ENCODE data around the gene CEMIP. TPM values are rescaled to one million over a fixed set of nuclear protein-coding genes. Genes with fewer than 3 reads are reported as not detected.
"Not testable (repeated sequence)": the region's sequence is repeated elsewhere in the genome, so short reads cannot be mapped to it uniquely, and the experiment has no call there.

The CEMIP gene
- total RNA-seq, 1 donor from 2014 or later = 3.7 TPM

DNA sequence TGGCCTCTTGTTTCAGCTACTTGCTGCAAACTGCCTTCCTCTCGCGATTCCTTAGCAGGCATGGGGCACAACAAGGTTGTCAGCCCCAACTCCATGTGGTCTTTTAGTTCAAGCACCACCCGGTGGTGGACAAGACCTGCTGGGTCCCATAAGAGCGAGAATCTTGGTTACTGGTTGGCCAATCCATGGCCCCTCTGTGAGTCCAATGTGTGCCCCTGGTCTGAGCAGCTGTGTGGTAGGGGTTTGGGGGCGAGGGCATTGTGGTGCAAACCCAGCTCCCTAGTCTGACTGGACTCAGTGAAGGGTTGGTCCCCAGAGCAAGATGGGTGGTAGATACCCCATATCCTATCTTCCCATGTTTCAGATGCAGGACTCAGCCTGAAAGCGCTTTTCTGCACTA is 161.7 kb downstream of the CEMIP start:
- FAIRE-seq (no peak), DNase-seq (ENCODE audit: low spot score in 2 of 2) (no peak)

DNA sequence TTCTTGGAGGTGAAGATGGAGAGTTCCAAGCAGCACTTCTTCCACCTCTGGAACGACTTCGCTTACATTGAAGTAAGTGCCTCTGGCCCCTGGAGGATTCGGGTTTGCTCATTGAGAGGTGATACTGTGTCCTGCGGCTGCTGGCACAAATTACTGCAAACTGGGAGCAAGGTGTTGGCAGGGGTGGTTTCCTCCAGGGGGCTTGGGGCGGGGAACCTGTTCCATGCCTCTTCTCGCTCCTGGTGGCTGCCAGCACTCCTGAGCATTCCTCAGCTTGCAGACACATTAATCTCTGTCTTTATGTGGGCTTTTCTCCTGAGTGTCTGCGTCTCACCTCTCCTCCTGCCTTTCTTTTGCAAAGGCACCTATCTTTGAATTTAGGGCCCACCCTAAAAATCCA is 163.1 kb downstream of the CEMIP start:
- DNase-seq (ENCODE audit: low spot score in 2 of 2) (no peak), FAIRE-seq (no peak)

- DNase-seq (ENCODE audit: low spot score in 2 of 2) (peak in 1 of 2 donors; percentile 31), FAIRE-seq (no peak)
Observed at GRCh38 chr15:80942746-80943565, 163.8 kb downstream of the CEMIP start.

GRCh38 chr15:80944818-80945217 is 165.6 kb downstream of the CEMIP start:
- FAIRE-seq (no peak), DNase-seq (ENCODE audit: low spot score in 2 of 2) (no peak)

GRCh38 chr15:80945605-80946004 is 166.4 kb downstream of the CEMIP start:
- DNase-seq (ENCODE audit: low spot score in 2 of 2) (no peak), FAIRE-seq (no peak)

DNA sequence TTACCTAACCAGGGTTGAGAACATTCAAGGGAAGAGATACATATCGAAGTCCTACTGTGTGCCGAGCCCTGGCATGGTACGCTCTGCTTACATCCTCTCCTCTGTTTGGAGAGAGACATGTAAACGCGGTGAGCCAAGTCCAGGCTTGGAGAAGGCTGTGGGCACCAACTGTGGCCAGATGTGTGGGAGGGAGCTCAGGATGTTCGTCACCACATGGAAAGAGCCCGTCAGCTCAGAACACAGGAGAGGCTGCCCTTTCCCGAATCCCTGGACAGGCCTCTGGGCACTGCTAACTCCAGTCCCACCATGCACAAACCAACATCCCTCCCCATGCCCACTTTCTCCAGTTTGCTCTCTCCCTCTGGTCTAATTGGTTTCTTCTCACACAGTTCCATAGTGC is 167.4 kb downstream of the CEMIP start:
- no peak for DNase-seq (ENCODE audit: low spot score in 2 of 2)
- no peak for FAIRE-seq

- FAIRE-seq = no peak
- no peak for DNase-seq (ENCODE audit: low spot score in 2 of 2)
Observed at GRCh38 chr15:80948651-80949292, 169.6 kb downstream of the CEMIP start.

- no peak for DNase-seq (ENCODE audit: low spot score in 2 of 2)
- no peak for FAIRE-seq
Observed at GRCh38 chr15:80949756-80950155, 170.6 kb downstream of the CEMIP start.

DNA sequence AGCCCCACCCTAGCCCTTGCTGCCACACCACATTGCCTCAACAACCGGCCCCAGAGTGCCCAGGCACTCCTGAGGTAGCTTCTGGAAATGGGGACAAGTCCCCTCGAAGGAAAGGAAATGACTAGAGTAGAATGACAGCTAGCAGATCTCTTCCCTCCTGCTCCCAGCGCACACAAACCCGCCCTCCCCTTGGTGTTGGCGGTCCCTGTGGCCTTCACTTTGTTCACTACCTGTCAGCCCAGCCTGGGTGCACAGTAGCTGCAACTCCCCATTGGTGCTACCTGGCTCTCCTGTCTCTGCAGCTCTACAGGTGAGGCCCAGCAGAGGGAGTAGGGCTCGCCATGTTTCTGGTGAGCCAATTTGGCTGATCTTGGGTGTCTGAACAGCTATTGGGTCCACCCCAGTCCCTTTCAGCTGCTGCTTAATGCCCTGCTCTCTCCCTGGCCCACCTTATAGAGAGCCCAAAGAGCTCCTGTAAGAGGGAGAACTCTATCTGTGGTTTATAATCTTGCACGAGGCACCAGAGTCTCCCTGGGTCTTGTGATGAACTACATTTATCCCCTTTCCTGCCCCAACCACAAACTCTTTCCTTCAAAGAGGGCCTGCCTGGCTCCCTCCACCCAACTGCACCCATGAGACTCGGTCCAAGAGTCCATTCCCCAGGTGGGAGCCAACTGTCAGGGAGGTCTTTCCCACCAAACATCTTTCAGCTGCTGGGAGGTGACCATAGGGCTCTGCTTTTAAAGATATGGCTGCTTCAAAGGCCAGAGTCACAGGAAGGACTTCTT is 171.3 kb downstream of the CEMIP start:
- DNase-seq (ENCODE audit: low spot score in 2 of 2) (no peak), FAIRE-seq (no peak)

DNA sequence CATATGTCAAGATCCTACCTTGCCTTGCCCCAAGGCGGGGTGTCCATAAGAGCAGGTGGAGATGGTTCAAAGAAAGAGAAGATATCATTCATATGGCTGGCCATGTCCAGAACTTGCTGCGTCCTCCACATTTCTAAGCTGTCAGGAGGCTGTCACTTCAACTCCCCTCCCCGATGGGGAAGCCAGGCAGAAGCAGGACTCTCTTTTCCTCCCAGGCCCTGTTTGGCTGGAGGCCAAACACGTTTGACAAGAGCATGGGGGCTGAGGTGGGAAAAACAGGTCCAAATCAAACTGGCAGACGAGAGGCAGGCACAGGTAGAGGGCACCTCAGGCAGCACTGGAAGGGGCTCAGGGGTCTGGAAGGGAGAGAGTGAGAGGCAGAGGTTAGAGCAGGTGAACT is 172.8 kb downstream of the CEMIP start:
- FAIRE-seq (no peak), DNase-seq (ENCODE audit: low spot score in 2 of 2) (no peak)

DNA sequence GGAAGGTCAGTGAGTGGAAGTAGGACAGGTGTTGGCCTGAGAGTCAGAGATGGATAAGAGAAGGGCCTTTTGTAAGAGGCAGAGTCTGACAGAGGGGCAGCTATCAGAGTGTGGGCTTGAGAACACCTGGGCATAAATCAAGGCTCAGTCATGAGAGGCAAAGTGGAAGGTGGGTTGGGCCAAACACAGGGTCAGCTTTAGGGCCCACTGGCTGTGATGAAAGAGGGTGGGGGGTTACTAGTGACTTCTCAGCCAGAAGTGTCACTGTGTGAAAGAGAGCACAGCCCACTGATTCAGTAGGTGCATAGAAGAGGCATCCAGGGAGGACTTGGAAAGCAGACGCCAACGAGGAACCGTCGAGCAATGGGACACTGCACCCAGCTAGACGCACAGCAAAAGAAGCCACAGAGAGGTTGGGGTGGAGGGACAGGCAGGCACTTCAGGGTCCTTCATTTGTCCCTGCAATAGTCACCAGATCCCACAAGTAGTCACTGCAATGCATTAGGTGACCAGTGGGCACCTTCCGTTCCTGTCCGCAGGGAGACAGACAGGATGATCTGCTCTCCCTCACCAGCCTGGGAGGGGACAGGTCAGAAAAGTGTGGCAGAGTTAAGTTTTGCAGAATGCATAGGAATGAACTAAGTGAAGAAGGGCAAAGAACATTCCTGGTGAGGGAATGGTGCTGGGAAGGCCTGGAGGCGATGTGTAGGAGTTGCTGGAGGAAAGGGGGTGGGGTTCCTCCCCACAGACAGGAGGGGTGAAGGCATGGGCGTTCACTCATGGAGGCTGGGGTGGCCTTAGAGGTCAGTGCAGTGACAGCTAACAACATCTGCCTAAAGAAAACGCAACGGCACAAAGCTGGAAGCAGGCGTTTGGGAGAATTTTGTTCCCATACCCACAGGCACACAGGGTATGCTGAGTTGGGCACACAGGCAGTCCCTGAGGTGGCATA is 174.1 kb downstream of the CEMIP start:
- DNase-seq (ENCODE audit: low spot score in 2 of 2) (no peak), FAIRE-seq (no peak)

GRCh38 chr15:80953953-80954778 is 175.0 kb downstream of the CEMIP start:
- DNase-seq (ENCODE audit: low spot score in 2 of 2) (no peak), FAIRE-seq (no peak)

GRCh38 chr15:80955571-80956452 is 176.6 kb downstream of the CEMIP start:
- FAIRE-seq; DNase-seq (ENCODE audit: low spot score in 2 of 2): not testable (repeated sequence)

GRCh38 chr15:80957556-80957955 is 178.4 kb downstream of the CEMIP start:
- DNase-seq (ENCODE audit: low spot score in 2 of 2) (no peak), FAIRE-seq (no peak)

- FAIRE-seq (no peak), DNase-seq (ENCODE audit: low spot score in 2 of 2) (no peak)
Observed at GRCh38 chr15:80957976-80958375, 178.8 kb downstream of the CEMIP start.

GRCh38 chr15:80958818-80959495 is 179.8 kb downstream of the CEMIP start:
- no peak for DNase-seq (ENCODE audit: low spot score in 2 of 2)
- no peak for FAIRE-seq

DNA sequence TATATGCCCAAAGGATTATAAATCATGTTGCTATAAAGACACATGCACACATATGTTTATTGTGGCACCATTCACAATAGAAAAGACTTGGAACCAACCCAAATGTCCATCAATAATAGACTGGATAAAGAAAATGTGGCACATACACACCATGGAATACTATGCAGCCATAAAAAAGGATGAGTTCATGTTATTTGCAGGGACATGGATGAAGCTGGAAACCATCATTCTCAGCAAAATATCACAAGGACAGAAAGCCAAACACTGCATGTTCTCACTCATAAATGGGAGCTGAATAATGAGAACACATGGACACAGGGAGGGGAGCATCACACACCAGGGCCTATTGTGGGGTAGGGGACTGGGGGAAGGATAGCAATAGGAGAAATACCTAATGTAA is 186.3 kb downstream of the CEMIP start:
- FAIRE-seq; DNase-seq (ENCODE audit: low spot score in 2 of 2): not testable (repeated sequence)

Measured in frontal cortex (tissue), 4 donors.